Measurements from ENCODE around the gene KCNJ14. TPM values are rescaled to one million over a fixed set of nuclear protein-coding genes. Genes with fewer than 3 reads are reported as not detected.

KCNJ14 gene
- total and polyA plus RNA-seq, 2 of the 4 experiments (the other 2 are of a cell fraction) = 0.18 to 0.39 TPM

DNA sequence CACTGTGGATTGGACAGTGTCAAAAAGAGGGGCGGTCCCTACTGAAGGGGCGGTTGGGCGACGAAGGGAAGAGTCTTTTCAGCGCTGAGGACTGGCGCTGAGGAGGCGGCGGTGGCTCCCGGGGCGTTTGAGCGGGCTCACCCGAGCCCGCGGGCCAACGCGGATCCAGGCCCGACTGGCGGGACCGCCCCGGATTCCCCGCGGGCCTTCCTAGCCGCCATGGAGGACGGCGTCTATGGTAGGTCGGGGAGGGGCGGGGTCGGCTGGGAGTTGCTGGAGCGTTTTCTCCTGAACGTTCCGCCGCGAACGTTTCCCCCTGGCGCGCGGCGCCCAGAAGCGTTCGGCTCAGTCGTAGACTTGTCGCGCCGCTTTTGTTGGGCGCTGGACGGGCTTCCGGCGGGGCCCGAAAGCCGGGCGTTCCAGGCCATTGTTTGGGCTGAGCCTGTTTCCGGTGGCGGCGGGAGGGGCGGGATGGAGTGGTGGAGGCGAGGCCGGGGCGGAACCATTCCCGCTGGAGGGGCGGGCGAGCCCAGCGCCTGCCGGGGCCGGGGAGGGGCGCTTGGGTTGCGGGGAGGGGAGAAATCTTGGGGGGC, 14.0 kb downstream of the KCNJ14 start, which contains the start of gene CYTH2:
Gene CYTH2 (plus strand): TSS at position 81 of the 593 bp plus-strand sequence. CDS start 139 bp downstream, at position 220.
- peak within 1 kb of the TSS; percentile 49; the same call in 1 of the 2 replicates for H3K18ac ChIP-seq (ENCODE audit: low read depth, low read length)
- H3K4me3 ChIP-seq (ENCODE audit: insufficient read depth, low read depth, low read length) = peak within 1 kb of the TSS; percentile 68
- H2AFZ ChIP-seq (replicated peaks; ENCODE audit: low read length, poor library complexity) = peak within 1 kb of the TSS; percentile 94
- no TSS peak for BruUV-seq (replicated peaks)
- DNase-seq (peak; percentile 74), ATAC-seq (ENCODE audit: low read depth) (peak; percentile 76)
- peak within 1 kb of the TSS; percentile 93 for H3K14ac ChIP-seq (replicated peaks; ENCODE audit: low read depth, low read length)
- peak within 1 kb of the TSS; percentile 91 for H3K9ac ChIP-seq (ENCODE audit: low read depth, low read length)
- peak within 1 kb of the TSS; percentile 89 for H3K4me2 ChIP-seq (ENCODE audit: low read depth, low read length)
- H3K79me1 ChIP-seq (ENCODE audit: low read depth in 1 of 2, low read length in 2 of 2) = peaks cover 27 to 47% of the 10 kb centered on the region in 2 experiments
- POLR2A ChIA-PET (ENCODE audit: unreplicated experiment) = no interaction called here
- peak within 1 kb of the TSS; percentile 85 for H4K91ac ChIP-seq (ENCODE audit: insufficient read depth, low read depth, low read length)
- H4K8ac ChIP-seq (ENCODE audit: low read depth in 2 of 2, low read length in 2 of 2) = peak within 1 kb of the TSS; percentile 79 to 95
- peaks cover 41% of the 10 kb centered on the region for H3K36me3 ChIP-seq (ENCODE audit: control insufficient read depth, insufficient read depth, low read length)
- 0% methylated on average over 21 of the region's 66 CpGs; no CpG with 5 or more reads in 1 of the 2 experiments for WGBS, 2 experiments (ENCODE audit: extremely low coverage in 2 of 2, insufficient read length in 1 of 2)
- H2BK120ac ChIP-seq (ENCODE audit: low read depth, low read length) = peak within 1 kb of the TSS; percentile 52; the same call in 1 of the 2 replicates
- H2BK20ac ChIP-seq (ENCODE audit: low read depth, low read length) = no peak within 1 kb of the TSS
- H3K4me1 ChIP-seq (ENCODE audit: control insufficient read depth, insufficient read depth, low read length) = no peaks in the 10 kb centered on the region; the same call in 1 of the 2 replicates
- peak within 1 kb of the TSS; percentile 83 for H3K4ac ChIP-seq (ENCODE audit: low read depth, low read length)
- dilution Hi-C loops (cut with HindIII; ENCODE audit: low sequenced_read_pairs, unreplicated experiment) = no loop called here
- peak within 1 kb of the TSS; percentile 43; the same call in 1 of the 2 replicates for H4K5ac ChIP-seq (ENCODE audit: low read depth, low read length)
- peak within 1 kb of the TSS; percentile 90 for H3K27ac ChIP-seq (ENCODE audit: insufficient read depth, low read length)
- peak within 1 kb of the TSS; percentile 82 for H3K56ac ChIP-seq (ENCODE audit: extremely low read depth, insufficient read depth, low read length)
- H3K9me1 ChIP-seq (ENCODE audit: insufficient read depth, low read length) = peaks cover 15% of the 10 kb centered on the region
- no peaks in the 10 kb centered on the region for H3K27me3 ChIP-seq (ENCODE audit: control insufficient read depth, insufficient read depth, low read length)
- TF ChIP-seq BHLHE40 (IDR thresholded peaks at IDR 0.05; ENCODE audit: low read depth, low read length) (peak; percentile 41; the same call in 1 of the 2 replicates), CTCF (conservative IDR thresholded peaks at IDR 0.05; ENCODE audit: low read depth, low read length) (no peak), CHD1 (IDR thresholded peaks at IDR 0.05; ENCODE audit: low read depth, low read length) (peak; percentile 96), ELK1 (IDR thresholded peaks at IDR 0.05; ENCODE audit: borderline replicate concordance, low read depth, low read length) (no peak), POLR2A (IDR thresholded peaks at IDR 0.05; ENCODE audit: low read depth, low read length) (peak; percentile 99), MAZ (IDR thresholded peaks at IDR 0.05; ENCODE audit: borderline replicate concordance, low read depth, low read length) (peak; percentile 88)
- H2AK9ac ChIP-seq (replicated peaks; ENCODE audit: low read depth, low read length, poor library complexity) = peak within 1 kb of the TSS; percentile 99
- CTCF ChIA-PET = interaction anchor here (0.7 to 1.1 kb wide), 2 partner anchors 20 to 115 kb away, joined by 3 to 4 read pairs; no protein-coding TSS in a partner anchor
- H2BK15ac ChIP-seq (ENCODE audit: low read depth, low read length) = no peak within 1 kb of the TSS
- in situ Hi-C loops (cut with MboI; ENCODE audit: low sequenced_read_pairs) = no loop called here
- peaks cover 44% of the 10 kb centered on the region for H4K20me1 ChIP-seq (ENCODE audit: insufficient read depth, low read length)
- peak within 1 kb of the TSS; percentile 71 for H3K23ac ChIP-seq (ENCODE audit: low read depth, low read length)
- H3K9me3 ChIP-seq (ENCODE audit: control insufficient read depth, insufficient read depth, low read length) = no peaks in the 10 kb centered on the region
- intact Hi-C loops (cut with micrococcal nuclease) = no loop called here
- H2AK5ac ChIP-seq (ENCODE audit: low read depth, low read length) = peak within 1 kb of the TSS; percentile 89
- peak within 1 kb of the TSS; percentile 84 for H2BK5ac ChIP-seq (ENCODE audit: low read depth, low read length, poor library complexity, severe bottlenecking)

Measured in IMR-90 (cell line).